Measurements from ENCODE around the gene EFCAB5. TPM values are rescaled to one million over a fixed set of nuclear protein-coding genes. Genes with fewer than 3 reads are reported as not detected.

EFCAB5 gene
- total and polyA plus RNA-seq, 2 of the 13 experiments (the other 11 are each of a cell fraction or from before 2014, with no cell fraction given) = 0.15 TPM; not detected in 1

- TF ChIP-seq, protein P1, sequence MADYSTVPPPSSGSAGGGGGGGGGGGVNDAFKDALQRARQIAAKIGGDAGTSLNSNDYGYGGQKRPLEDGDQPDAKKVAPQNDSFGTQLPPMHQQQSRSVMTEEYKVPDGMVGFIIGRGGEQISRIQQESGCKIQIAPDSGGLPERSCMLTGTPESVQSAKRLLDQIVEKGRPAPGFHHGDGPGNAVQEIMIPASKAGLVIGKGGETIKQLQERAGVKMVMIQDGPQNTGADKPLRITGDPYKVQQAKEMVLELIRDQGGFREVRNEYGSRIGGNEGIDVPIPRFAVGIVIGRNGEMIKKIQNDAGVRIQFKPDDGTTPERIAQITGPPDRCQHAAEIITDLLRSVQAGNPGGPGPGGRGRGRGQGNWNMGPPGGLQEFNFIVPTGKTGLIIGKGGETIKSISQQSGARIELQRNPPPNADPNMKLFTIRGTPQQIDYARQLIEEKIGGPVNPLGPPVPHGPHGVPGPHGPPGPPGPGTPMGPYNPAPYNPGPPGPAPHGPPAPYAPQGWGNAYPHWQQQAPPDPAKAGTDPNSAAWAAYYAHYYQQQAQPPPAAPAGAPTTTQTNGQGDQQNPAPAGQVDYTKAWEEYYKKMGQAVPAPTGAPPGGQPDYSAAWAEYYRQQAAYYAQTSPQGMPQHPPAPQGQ (CRISPR knock-in tag; IDR thresholded peaks at IDR 0.05; ENCODE audit: borderline replicate concordance) = no peak
- TF ChIP-seq ZNF329 (CRISPR knock-in tag; IDR thresholded peaks at IDR 0.05; ENCODE audit: low read depth) = no peak
- TF ChIP-seq, protein P2, sequence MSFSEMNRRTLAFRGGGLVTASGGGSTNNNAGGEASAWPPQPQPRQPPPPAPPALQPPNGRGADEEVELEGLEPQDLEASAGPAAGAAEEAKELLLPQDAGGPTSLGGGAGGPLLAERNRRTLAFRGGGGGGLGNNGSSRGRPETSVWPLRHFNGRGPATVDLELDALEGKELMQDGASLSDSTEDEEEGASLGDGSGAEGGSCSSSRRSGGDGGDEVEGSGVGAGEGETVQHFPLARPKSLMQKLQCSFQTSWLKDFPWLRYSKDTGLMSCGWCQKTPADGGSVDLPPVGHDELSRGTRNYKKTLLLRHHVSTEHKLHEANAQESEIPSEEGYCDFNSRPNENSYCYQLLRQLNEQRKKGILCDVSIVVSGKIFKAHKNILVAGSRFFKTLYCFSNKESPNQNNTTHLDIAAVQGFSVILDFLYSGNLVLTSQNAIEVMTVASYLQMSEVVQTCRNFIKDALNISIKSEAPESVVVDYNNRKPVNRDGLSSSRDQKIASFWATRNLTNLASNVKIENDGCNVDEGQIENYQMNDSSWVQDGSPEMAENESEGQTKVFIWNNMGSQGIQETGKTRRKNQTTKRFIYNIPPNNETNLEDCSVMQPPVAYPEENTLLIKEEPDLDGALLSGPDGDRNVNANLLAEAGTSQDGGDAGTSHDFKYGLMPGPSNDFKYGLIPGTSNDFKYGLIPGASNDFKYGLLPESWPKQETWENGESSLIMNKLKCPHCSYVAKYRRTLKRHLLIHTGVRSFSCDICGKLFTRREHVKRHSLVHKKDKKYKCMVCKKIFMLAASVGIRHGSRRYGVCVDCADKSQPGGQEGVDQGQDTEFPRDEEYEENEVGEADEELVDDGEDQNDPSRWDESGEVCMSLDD (CRISPR knock-in tag; IDR thresholded peaks at IDR 0.05; ENCODE audit: borderline replicate concordance) = no peak
- 0 out of 2 replicates have a peak, but pooled peaks have one; percentile 20 for TF ChIP-seq ZNF292 (CRISPR knock-in tag; IDR thresholded peaks at IDR 0.05; ENCODE audit: borderline replicate concordance, low read depth)
- TF ChIP-seq FOXO1 (CRISPR knock-in tag; IDR thresholded peaks at IDR 0.05) = no peak
- no peak for TF ChIP-seq ZNF556 (CRISPR knock-in tag; IDR thresholded peaks at IDR 0.05; ENCODE audit: borderline replicate concordance)
- no peak for TF ChIP-seq MAF1 (CRISPR knock-in tag; IDR thresholded peaks at IDR 0.05; ENCODE audit: borderline replicate concordance)
- no peak for TF ChIP-seq ZKSCAN5 (CRISPR knock-in tag; IDR thresholded peaks at IDR 0.05)
- TF ChIP-seq TEAD3 (CRISPR knock-in tag; optimal IDR thresholded peaks at IDR 0.05; ENCODE audit: borderline replicate concordance) = peak; percentile 20
- TF ChIP-seq RNF219 (CRISPR knock-in tag; IDR thresholded peaks at IDR 0.05) = 0 out of 2 replicates have a peak, but pooled peaks have one; percentile 23
- TF ChIP-seq KDM5A (IDR thresholded peaks at IDR 0.05; ENCODE audit: borderline replicate concordance, low read length) = no peak
- TF ChIP-seq ZBTB1 (CRISPR knock-in tag; IDR thresholded peaks at IDR 0.05; ENCODE audit: borderline replicate concordance) = no peak
- TF ChIP-seq ZNF567 (CRISPR knock-in tag; IDR thresholded peaks at IDR 0.05; ENCODE audit: borderline replicate concordance) = no peak
- TF ChIP-seq TARDBP (CRISPR knock-in tag; IDR thresholded peaks at IDR 0.05) = no peak
- no peak; the same call in 1 of the 2 replicates for TF ChIP-seq ZNF839 (CRISPR knock-in tag; IDR thresholded peaks at IDR 0.05; ENCODE audit: borderline replicate concordance)
- 0 out of 2 replicates have a peak, but pooled peaks have one; percentile 2 for TF ChIP-seq MED1 (CRISPR knock-in tag; IDR thresholded peaks at IDR 0.05)
- TF ChIP-seq, protein P3, sequence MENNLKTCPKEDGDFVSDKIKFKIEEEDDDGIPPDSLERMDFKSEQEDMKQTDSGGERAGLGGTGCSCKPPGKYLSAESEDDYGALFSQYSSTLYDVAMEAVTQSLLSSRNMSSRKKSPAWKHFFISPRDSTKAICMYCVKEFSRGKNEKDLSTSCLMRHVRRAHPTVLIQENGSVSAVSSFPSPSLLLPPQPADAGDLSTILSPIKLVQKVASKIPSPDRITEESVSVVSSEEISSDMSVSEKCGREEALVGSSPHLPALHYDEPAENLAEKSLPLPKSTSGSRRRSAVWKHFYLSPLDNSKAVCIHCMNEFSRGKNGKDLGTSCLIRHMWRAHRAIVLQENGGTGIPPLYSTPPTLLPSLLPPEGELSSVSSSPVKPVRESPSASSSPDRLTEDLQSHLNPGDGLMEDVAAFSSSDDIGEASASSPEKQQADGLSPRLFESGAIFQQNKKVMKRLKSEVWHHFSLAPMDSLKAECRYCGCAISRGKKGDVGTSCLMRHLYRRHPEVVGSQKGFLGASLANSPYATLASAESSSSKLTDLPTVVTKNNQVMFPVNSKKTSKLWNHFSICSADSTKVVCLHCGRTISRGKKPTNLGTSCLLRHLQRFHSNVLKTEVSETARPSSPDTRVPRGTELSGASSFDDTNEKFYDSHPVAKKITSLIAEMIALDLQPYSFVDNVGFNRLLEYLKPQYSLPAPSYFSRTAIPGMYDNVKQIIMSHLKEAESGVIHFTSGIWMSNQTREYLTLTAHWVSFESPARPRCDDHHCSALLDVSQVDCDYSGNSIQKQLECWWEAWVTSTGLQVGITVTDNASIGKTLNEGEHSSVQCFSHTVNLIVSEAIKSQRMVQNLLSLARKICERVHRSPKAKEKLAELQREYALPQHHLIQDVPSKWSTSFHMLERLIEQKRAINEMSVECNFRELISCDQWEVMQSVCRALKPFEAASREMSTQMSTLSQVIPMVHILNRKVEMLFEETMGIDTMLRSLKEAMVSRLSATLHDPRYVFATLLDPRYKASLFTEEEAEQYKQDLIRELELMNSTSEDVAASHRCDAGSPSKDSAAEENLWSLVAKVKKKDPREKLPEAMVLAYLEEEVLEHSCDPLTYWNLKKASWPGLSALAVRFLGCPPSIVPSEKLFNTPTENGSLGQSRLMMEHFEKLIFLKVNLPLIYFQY (CRISPR knock-in tag; IDR thresholded peaks at IDR 0.05; ENCODE audit: borderline replicate concordance) = no peak
These were observed 11.7 kb upstream of the EFCAB5 start, which contains the start of gene SSH2 (continued) for GRCh38 chr17:29929533-29930408.
